ENCODE measurements around the gene WTAP.

DNA sequence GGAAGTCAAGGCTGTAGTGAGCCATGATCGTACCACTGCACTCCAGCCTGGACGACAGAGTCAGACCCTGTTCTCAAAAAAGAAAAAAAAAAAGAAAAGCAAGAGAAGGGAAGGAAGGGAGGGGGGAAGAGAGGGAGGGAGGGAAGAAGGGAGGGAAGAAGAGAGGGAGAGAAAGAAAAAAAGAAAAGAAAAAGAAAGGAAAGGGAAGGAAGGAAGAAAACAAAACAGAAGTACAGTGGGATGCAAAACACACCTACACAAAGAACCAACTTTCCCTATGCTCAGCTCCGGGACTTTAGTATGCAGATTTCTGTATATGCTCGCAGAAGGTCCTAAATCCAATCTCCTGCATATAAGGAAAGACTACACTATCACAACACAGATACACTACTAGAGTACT, 2.5 kb upstream of the WTAP start:
- TF ChIP-seq EP300 (IDR thresholded peaks at IDR 0.05; ENCODE audit: low read depth): no peak
- TF ChIP-seq, protein P1, sequence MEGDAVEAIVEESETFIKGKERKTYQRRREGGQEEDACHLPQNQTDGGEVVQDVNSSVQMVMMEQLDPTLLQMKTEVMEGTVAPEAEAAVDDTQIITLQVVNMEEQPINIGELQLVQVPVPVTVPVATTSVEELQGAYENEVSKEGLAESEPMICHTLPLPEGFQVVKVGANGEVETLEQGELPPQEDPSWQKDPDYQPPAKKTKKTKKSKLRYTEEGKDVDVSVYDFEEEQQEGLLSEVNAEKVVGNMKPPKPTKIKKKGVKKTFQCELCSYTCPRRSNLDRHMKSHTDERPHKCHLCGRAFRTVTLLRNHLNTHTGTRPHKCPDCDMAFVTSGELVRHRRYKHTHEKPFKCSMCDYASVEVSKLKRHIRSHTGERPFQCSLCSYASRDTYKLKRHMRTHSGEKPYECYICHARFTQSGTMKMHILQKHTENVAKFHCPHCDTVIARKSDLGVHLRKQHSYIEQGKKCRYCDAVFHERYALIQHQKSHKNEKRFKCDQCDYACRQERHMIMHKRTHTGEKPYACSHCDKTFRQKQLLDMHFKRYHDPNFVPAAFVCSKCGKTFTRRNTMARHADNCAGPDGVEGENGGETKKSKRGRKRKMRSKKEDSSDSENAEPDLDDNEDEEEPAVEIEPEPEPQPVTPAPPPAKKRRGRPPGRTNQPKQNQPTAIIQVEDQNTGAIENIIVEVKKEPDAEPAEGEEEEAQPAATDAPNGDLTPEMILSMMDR (IDR thresholded peaks at IDR 0.05): no peak

Data from transverse colon (tissue), 3 donors.